NCI-H2107 (cell line): ENCODE results near the gene TLR1.
"Not testable (repeated sequence)": the region's sequence is repeated elsewhere in the genome, so short reads cannot be mapped to it uniquely, and the experiment has no call there.

ENCODE experiments used
- DNase-seq: peaks from one replicate; lab custom pipeline; 2025; lab: John Stamatoyannopoulos, UW

Gene TLR1

GRCh38 chr4:38806251-38806650 lies 1.7 kb upstream of the TLR1 start:
- DNase-seq: not testable (repeated sequence)

GRCh38 chr4:38805530-38806145 lies 1.0 kb upstream of the TLR1 start:
- no peak for DNase-seq

- no peak for DNase-seq
Observed at GRCh38 chr4:38803833-38804653, 548 bp downstream of the TLR1 start.

- no peak for DNase-seq
Observed at GRCh38 chr4:38802561-38803355, 1.8 kb downstream of the TLR1 start.

- no peak for DNase-seq
Observed at GRCh38 chr4:38800961-38801450, 3.6 kb downstream of the TLR1 start.

- no peak for DNase-seq
Observed at GRCh38 chr4:38800366-38800765, 4.2 kb downstream of the TLR1 start.

- no peak for DNase-seq
Observed at GRCh38 chr4:38795087-38795486, 9.5 kb downstream of the TLR1 start.

- no peak for DNase-seq
Observed at GRCh38 chr4:38794051-38794450, 10.5 kb downstream of the TLR1 start.

- no peak for DNase-seq
Observed at GRCh38 chr4:38791010-38791409, 13.6 kb downstream of the TLR1 start.

GRCh38 chr4:38788317-38788716 lies 16.3 kb downstream of the TLR1 start:
- no peak for DNase-seq

- no peak for DNase-seq
Observed at GRCh38 chr4:38787693-38788092, 16.9 kb downstream of the TLR1 start.

GRCh38 chr4:38785901-38786402 lies 18.6 kb downstream of the TLR1 start:
- no peak for DNase-seq

- DNase-seq: no peak
Observed at GRCh38 chr4:38785041-38785790, 19.4 kb downstream of the TLR1 start.

- no peak for DNase-seq
Observed at GRCh38 chr4:38784141-38784540, 20.4 kb downstream of the TLR1 start.

- no peak for DNase-seq
Observed at GRCh38 chr4:38783109-38783460, 21.5 kb downstream of the TLR1 start.

GRCh38 chr4:38782452-38783108 lies 22.0 kb downstream of the TLR1 start, which contains the start of gene TLR10:
Gene TLR10 (minus strand): TSS chr4:38782990. CDS start chr4:38775590, 7,400 bp downstream.
- peak; percentile 1 for DNase-seq

- no peak for DNase-seq
Observed at GRCh38 chr4:38781854-38782261, 22.7 kb downstream of the TLR1 start.

GRCh38 chr4:38780833-38781484 lies 23.6 kb downstream of the TLR1 start:
- DNase-seq: no peak

- no peak for DNase-seq
Observed at GRCh38 chr4:38779790-38780189, 24.8 kb downstream of the TLR1 start.

GRCh38 chr4:38777925-38778324 lies 26.7 kb downstream of the TLR1 start:
- DNase-seq: not testable (repeated sequence)

- no peak for DNase-seq
Observed at GRCh38 chr4:38775326-38775725, 29.3 kb downstream of the TLR1 start.
